Fibroblast of lung (primary cell): ENCODE results near the gene AGRP. TPM values are rescaled to one million over a fixed set of nuclear protein-coding genes. Genes with fewer than 3 reads are reported as not detected.

Experiments used
- DNase-seq, 2 donors: peaks; one replicate each; pipeline versions ENCODE4 v3.0.0 to v3.0.0-alpha.2; 2010; ENCODE audit warnings: low read depth in 2 of 2
- H2AFZ ChIP-seq: 2 replicates; pipeline ENCODE4 v1.5.1; 2012; ENCODE audit warnings: low read length, control low read depth, inconsistent platforms
- H3K27ac ChIP-seq: 2 replicates; pipeline ENCODE4 v1.5.1; 2011; ENCODE audit warnings: low read length, control low read depth; ENCODE audit not compliant: insufficient read depth
- H3K27me3 ChIP-seq: 2 replicates; pipeline ENCODE4 v1.5.1; 2011; ENCODE audit warnings: mild to moderate bottlenecking, low read length; ENCODE audit not compliant: control insufficient read depth, insufficient read depth
- H3K36me3 ChIP-seq: 2 replicates; pipeline ENCODE4 v1.5.1; 2011; ENCODE audit warnings: low read length; ENCODE audit not compliant: control insufficient read depth, insufficient read depth
- H3K4me1 ChIP-seq: 2 replicates; pipeline ENCODE4 v1.5.1; 2011; ENCODE audit warnings: low read length; ENCODE audit not compliant: control insufficient read depth, insufficient read depth; ENCODE audit errors: extremely low read depth
- H3K4me2 ChIP-seq: 2 replicates; pipeline ENCODE4 v1.5.1; 2011; ENCODE audit warnings: low read length, control low read depth; ENCODE audit not compliant: insufficient read depth; ENCODE audit errors: extremely low read depth
- H3K4me3 ChIP-seq, 4 experiments: fragments of 200-600 bp in 1 of 4; sonication (generic) in 1 of 4; replicated peaks in 1 of 4; 2 replicates each; pipeline ENCODE4 v1.5.1; 2011 to 2016; ENCODE audit warnings: low read length in 4 of 4, low read depth in 3 of 4, mild to moderate bottlenecking in 3 of 4, control low read depth in 2 of 4, inconsistent platforms in 1 of 4, mixed read lengths in 1 of 4; ENCODE audit not compliant: insufficient read depth in 1 of 4; ENCODE audit errors: control extremely low read depth in 1 of 4
- H3K79me2 ChIP-seq: 2 replicates; pipeline ENCODE4 v1.5.1; 2012; ENCODE audit warnings: mild to moderate bottlenecking, low read length, inconsistent platforms; ENCODE audit not compliant: control insufficient read depth, insufficient read depth
- H3K9ac ChIP-seq: 2 replicates; pipeline ENCODE4 v1.5.1; 2011; ENCODE audit warnings: mild to moderate bottlenecking, low read length, control low read depth; ENCODE audit not compliant: insufficient read depth
- H3K9me3 ChIP-seq: 2 replicates; pipeline ENCODE4 v1.5.1; 2012; ENCODE audit warnings: low read depth, low read length; ENCODE audit not compliant: control insufficient read depth, insufficient read depth
- H4K20me1 ChIP-seq: 2 replicates; pipeline ENCODE4 v1.5.1; 2011; ENCODE audit warnings: low read length; ENCODE audit not compliant: control insufficient read depth, insufficient read depth; ENCODE audit errors: extremely low read depth
- CTCF ChIP-seq, 2 donors: IDR thresholded peaks in 1 of 2; conservative IDR thresholded peaks in 1 of 2; 1 replicate in 1 of 2; 2 replicates in 1 of 2; pipeline ENCODE4 v1.5.1; 2011 to 2012; ENCODE audit warnings: low read length in 2 of 2, control low read depth in 1 of 2, inconsistent platforms in 1 of 2, low read depth in 1 of 2, mild to moderate bottlenecking in 1 of 2
- EZH2 ChIP-seq: IDR thresholded peaks from 2 replicates; pipeline ENCODE4 v1.5.1; 2012; ENCODE audit warnings: low read length, control low read depth, mild to moderate bottlenecking; ENCODE audit errors: missing control alignments
- polyA plus RNA-seq, 2 donors: library from polyadenylated mRNA; depleted of rRNA in 1 of 2; stranded (reverse) in 1 of 2; unstranded in 1 of 2; fragments of >200 nt; gene quantifications; 2 replicates each; pipeline ENCODE4 v1.2.1, GENCODE V29; 2011 to 2012; ENCODE audit warnings: missing spikeins in 1 of 2
- total RNA-seq: library from RNA; depleted of rRNA; stranded (reverse); fragments of >200 nt; gene quantifications from 2 replicates; pipeline ENCODE4 v1.2.1, GENCODE V29; 2014

Gene AGRP
- total and polyA plus RNA-seq, 2 donors (not counting 1 experiment from before 2014, with no cell fraction given), result not detected

- Histone ChIP-seq H4K20me1 (no peaks in the 10 kb centered on the region), H3K4me3 (no peak overlapping the region), H3K4me2 (no peak overlapping the region), H3K79me2 (no peaks in the 10 kb centered on the region), H2AFZ (no peak overlapping the region), H3K9me3 (no peaks in the 10 kb centered on the region), H3K9ac (no peak overlapping the region), H3K27ac (no peak overlapping the region), H3K4me1 (peaks cover 5% of the 10 kb centered on the region), H3K27me3 (peaks cover 23% of the 10 kb centered on the region), H3K36me3 (peaks cover 5% of the 10 kb centered on the region)
- no peak for DNase-seq
- TF ChIP-seq CTCF (conservative IDR thresholded peaks at IDR 0.05 in 1 of 2, IDR thresholded peaks at IDR 0.05 in 1 of 2; ENCODE audit: low read depth in 1 of 2, low read length in 2 of 2), result no peak
- no peak for TF ChIP-seq EZH2
Measured at GRCh38 chr16:67433131-67433719, 50.1 kb downstream of the AGRP start.

Other genes starting within 250 kb of the AGRP start
- 7.1 and 13.9 TPM in 2 replicates for gene FHOD1, start 236.1 kb downstream of the AGRP start, total RNA-seq
- gene FHOD1, start 236.1 kb downstream of the AGRP start, polyA plus RNA-seq, result 25.8 and 32.7 TPM in 2 replicates
- 1.0 and 2.3 TPM in 2 replicates for gene SLC9A5, start 234.6 kb downstream of the AGRP start, total RNA-seq
- 1.9 and 2.0 TPM in 2 replicates for gene SLC9A5, start 234.6 kb downstream of the AGRP start, polyA plus RNA-seq
- 23.6 and 37.7 TPM in 2 replicates for gene PLEKHG4, start 204.0 kb downstream of the AGRP start, total RNA-seq
- 9.9 and 11.5 TPM in 2 replicates for gene PLEKHG4, start 204.0 kb downstream of the AGRP start, polyA plus RNA-seq
- under 0.01 and 0.17 TPM in 2 replicates for gene KCTD19, start 156.8 kb downstream of the AGRP start, total RNA-seq
- 0.10 TPM in 1 of 2 replicates, not detected in the other for gene KCTD19, start 156.8 kb downstream of the AGRP start, polyA plus RNA-seq
- 0.51 and 0.66 TPM in 2 replicates for gene LRRC36, start 156.7 kb downstream of the AGRP start, total RNA-seq
- gene LRRC36, start 156.7 kb downstream of the AGRP start, polyA plus RNA-seq, result 0.06 and 0.38 TPM in 2 replicates
- gene TPPP3, start 90.0 kb downstream of the AGRP start, total RNA-seq, result 1.5 and 3.8 TPM in 2 replicates
- 2.9 and 6.5 TPM in 2 replicates for gene TPPP3, start 90.0 kb downstream of the AGRP start, polyA plus RNA-seq
- gene ZDHHC1, start 67.1 kb downstream of the AGRP start, total RNA-seq, result 4.4 and 6.4 TPM in 2 replicates
- gene ZDHHC1, start 67.1 kb downstream of the AGRP start, polyA plus RNA-seq, result 2.3 and 2.7 TPM in 2 replicates
- gene HSD11B2, start 52.4 kb downstream of the AGRP start, total RNA-seq, result under 0.01 TPM in 1 of 2 replicates, not detected in the other
- gene HSD11B2, start 52.4 kb downstream of the AGRP start, polyA plus RNA-seq, result 0.09 and 0.15 TPM in 2 replicates
- gene ATP6V0D1, start 2.4 kb downstream of the AGRP start, total RNA-seq, result 68.1 and 91.2 TPM in 2 replicates
- 183 and 230 TPM in 2 replicates for gene ATP6V0D1, start 2.4 kb downstream of the AGRP start, polyA plus RNA-seq
- gene RIPOR1, start 45.3 kb upstream of the AGRP start, total RNA-seq, result 19.5 and 26.6 TPM in 2 replicates
- gene RIPOR1, start 45.3 kb upstream of the AGRP start, polyA plus RNA-seq, result 13.7 and 16.0 TPM in 2 replicates
- 20.0 and 21.1 TPM in 2 replicates for gene CTCF, start 79.0 kb upstream of the AGRP start, total RNA-seq
- gene CTCF, start 79.0 kb upstream of the AGRP start, polyA plus RNA-seq, result 20.9 and 32.6 TPM in 2 replicates
- gene CARMIL2, start 161.6 kb upstream of the AGRP start, total RNA-seq, result 0.17 and 0.26 TPM in 2 replicates
- gene CARMIL2, start 161.6 kb upstream of the AGRP start, polyA plus RNA-seq, result 0.02 and 0.07 TPM in 2 replicates
- gene ACD, start 176.7 kb upstream of the AGRP start, total RNA-seq, result 9.2 and 9.5 TPM in 2 replicates
- 7.9 and 16.1 TPM in 2 replicates for gene ACD, start 176.7 kb upstream of the AGRP start, polyA plus RNA-seq
- 4.1 and 4.8 TPM in 2 replicates for gene PARD6A, start 177.4 kb upstream of the AGRP start, total RNA-seq
- 0.36 and 1.0 TPM in 2 replicates for gene PARD6A, start 177.4 kb upstream of the AGRP start, polyA plus RNA-seq
- 17.8 and 19.0 TPM in 2 replicates for gene ENKD1, start 183.2 kb upstream of the AGRP start, total RNA-seq
- 3.2 and 3.7 TPM in 2 replicates for gene ENKD1, start 183.2 kb upstream of the AGRP start, polyA plus RNA-seq
- gene C16orf86, start 183.3 kb upstream of the AGRP start, total RNA-seq, result 5.6 and 9.2 TPM in 2 replicates
- 0.63 and 0.73 TPM in 2 replicates for gene C16orf86, start 183.3 kb upstream of the AGRP start, polyA plus RNA-seq
- gene GFOD2, start 235.8 kb upstream of the AGRP start, total RNA-seq, result 12.8 and 15.2 TPM in 2 replicates
- gene GFOD2, start 235.8 kb upstream of the AGRP start, polyA plus RNA-seq, result 9.2 and 10.0 TPM in 2 replicates